Right lobe of liver (tissue), 4 donors: ENCODE measurements around the gene GRIP1.

ENCODE experiments used
- POLR2A ChIP-seq: fragments of 450-650 bp; IDR thresholded peaks from one replicate; pipeline ENCODE4 v1.6.1; 2017; ENCODE audit warnings: antibody characterized with exemption, mild to moderate bottlenecking
- TF ChIP-seq, protein P1 (sequence below), 4 donors: fragments of 200-600 bp in 3 of 4; fragments of 450-650 bp in 1 of 4; IDR thresholded peaks; one replicate each; pipeline versions ENCODE4 v1.5.1 to v1.8.0; 2016 to 2022; ENCODE audit warnings: antibody characterized with exemption in 4 of 4, mild to moderate bottlenecking in 2 of 4
- donor health status: DM: no; HTN: no; CAD: no.
- donor health status: DM: no; HTN: no; CAD: no.
- donor health status: DM: no; HTN: yes; CAD: no.

DNA sequence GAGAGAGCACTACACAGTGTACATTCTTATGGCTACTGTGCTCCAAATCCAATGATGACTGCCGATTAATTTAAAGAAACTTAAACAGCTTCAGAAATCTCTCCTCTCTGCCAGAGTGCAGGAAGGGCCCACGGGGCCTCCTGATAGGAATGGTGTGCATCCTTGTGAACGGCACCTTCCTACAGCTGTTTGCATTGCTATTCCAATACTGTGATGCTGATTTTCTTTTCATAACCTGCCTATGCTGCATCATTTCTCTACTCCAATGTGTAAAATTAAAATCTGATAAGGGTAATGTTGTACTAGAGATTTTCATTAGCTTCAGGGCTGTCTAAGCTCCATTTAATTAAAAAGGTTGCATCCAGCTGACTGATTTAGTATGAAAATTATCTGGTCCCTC lies 217.5 kb downstream of the GRIP1 start:
- TF ChIP-seq POLR2A, result no peak
- TF ChIP-seq, protein P1, sequence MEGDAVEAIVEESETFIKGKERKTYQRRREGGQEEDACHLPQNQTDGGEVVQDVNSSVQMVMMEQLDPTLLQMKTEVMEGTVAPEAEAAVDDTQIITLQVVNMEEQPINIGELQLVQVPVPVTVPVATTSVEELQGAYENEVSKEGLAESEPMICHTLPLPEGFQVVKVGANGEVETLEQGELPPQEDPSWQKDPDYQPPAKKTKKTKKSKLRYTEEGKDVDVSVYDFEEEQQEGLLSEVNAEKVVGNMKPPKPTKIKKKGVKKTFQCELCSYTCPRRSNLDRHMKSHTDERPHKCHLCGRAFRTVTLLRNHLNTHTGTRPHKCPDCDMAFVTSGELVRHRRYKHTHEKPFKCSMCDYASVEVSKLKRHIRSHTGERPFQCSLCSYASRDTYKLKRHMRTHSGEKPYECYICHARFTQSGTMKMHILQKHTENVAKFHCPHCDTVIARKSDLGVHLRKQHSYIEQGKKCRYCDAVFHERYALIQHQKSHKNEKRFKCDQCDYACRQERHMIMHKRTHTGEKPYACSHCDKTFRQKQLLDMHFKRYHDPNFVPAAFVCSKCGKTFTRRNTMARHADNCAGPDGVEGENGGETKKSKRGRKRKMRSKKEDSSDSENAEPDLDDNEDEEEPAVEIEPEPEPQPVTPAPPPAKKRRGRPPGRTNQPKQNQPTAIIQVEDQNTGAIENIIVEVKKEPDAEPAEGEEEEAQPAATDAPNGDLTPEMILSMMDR (IDR thresholded peaks at IDR 0.05), result no peak
